Activated CD4-positive, alpha-beta T cell treated with anti-CD3 and anti-CD28 coated beads, Interleukin-2, amount 50 U/mL, for 4 hours (primary cell): ENCODE measurements around the gene ONECUT3.
"Not testable (repeated sequence)": the region's sequence is repeated elsewhere in the genome, so short reads cannot be mapped to it uniquely, and the experiment has no call there.

Source experiments
- DNase-seq, 2 experiments: peaks; one replicate each; pipeline ENCODE4 v3.0.0-alpha.2; 2020

Gene ONECUT3

GRCh38 chr19:1756705-1757465, 3.6 kb downstream of the ONECUT3 start:
- no peak for DNase-seq

GRCh38 chr19:1757468-1758230, 4.3 kb downstream of the ONECUT3 start:
- no peak for DNase-seq

GRCh38 chr19:1758231-1758577, 4.9 kb downstream of the ONECUT3 start:
- no peak for DNase-seq

- DNase-seq = no peak
These were observed 5.9 kb downstream of the ONECUT3 start for GRCh38 chr19:1758959-1759903.

- DNase-seq = no peak
These were observed 6.7 kb downstream of the ONECUT3 start for GRCh38 chr19:1760020-1760419.

GRCh38 chr19:1760786-1761527, 7.7 kb downstream of the ONECUT3 start:
- DNase-seq = not testable (repeated sequence)

- DNase-seq = no peak
These were observed 8.4 kb downstream of the ONECUT3 start for GRCh38 chr19:1761528-1762242.

GRCh38 chr19:1762243-1763117, 9.2 kb downstream of the ONECUT3 start:
- no peak for DNase-seq

GRCh38 chr19:1763648-1764639, 10.6 kb downstream of the ONECUT3 start:
- DNase-seq = no peak

- DNase-seq = no peak
These were observed 11.4 kb downstream of the ONECUT3 start for GRCh38 chr19:1764729-1765128.

- no peak for DNase-seq
These were observed 12.1 kb downstream of the ONECUT3 start for GRCh38 chr19:1765232-1765903.

GRCh38 chr19:1765904-1766799, 12.8 kb downstream of the ONECUT3 start:
- DNase-seq = no peak

- DNase-seq = no peak
These were observed 13.6 kb downstream of the ONECUT3 start for GRCh38 chr19:1766800-1767352.

GRCh38 chr19:1767464-1767933, 14.2 kb downstream of the ONECUT3 start:
- DNase-seq = peak; percentile 49

GRCh38 chr19:1768248-1768647, 14.9 kb downstream of the ONECUT3 start:
- DNase-seq = no peak

- DNase-seq = no peak
These were observed 15.8 kb downstream of the ONECUT3 start for GRCh38 chr19:1768918-1769644.

- no peak for DNase-seq
These were observed 16.3 kb downstream of the ONECUT3 start for GRCh38 chr19:1769645-1769985.
